ENCODE data around the gene PP2D1.

PP2D1 gene

DNA sequence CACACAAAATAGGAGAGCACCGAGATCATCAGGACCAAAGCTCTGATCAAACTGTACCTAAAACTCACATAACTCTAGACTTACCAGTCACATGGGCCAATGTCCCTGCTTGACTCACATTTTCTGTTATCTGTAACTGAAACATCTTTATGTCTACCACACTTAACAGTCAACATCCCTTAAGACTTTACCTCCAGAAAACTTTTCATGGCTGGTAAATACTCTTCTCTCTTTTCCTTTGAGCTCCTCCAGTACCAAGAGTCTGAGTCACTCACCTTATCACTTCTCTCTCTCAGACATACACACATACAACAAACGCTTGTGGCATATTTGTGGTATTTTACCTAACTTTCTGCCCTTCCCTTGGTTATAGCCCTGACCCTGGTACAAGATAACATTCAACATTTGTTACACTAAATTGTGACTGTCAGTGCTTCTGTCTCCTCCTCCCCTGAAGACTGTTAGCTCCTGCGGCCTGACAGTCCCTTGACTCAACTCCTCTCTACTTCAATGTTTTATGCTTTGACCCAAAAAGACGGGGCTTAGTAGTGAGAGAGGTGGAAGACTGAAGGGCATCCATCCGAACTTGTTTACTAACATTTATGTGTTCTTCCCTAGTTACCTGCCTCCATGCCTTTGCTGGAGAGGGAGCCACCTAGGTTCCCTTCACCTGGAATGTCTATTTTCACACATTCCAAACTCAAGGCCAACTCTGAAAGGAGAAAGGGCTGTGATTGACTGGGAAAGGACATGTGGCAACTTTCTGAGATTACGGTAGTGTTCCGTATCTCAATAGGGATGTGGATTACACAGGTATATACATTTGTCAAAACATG, 74.4 kb downstream of the PP2D1 start:
- Histone ChIP-seq H3K9me3 (no peaks in the 10 kb centered on the region), H3K4me1 (no peaks in the 10 kb centered on the region), H3K27ac (no peak overlapping the region), H3K4me3 (no peak overlapping the region), H3K36me3 (no peaks in the 10 kb centered on the region), H3K27me3 (no peaks in the 10 kb centered on the region)
- TF ChIP-seq, protein P1, sequence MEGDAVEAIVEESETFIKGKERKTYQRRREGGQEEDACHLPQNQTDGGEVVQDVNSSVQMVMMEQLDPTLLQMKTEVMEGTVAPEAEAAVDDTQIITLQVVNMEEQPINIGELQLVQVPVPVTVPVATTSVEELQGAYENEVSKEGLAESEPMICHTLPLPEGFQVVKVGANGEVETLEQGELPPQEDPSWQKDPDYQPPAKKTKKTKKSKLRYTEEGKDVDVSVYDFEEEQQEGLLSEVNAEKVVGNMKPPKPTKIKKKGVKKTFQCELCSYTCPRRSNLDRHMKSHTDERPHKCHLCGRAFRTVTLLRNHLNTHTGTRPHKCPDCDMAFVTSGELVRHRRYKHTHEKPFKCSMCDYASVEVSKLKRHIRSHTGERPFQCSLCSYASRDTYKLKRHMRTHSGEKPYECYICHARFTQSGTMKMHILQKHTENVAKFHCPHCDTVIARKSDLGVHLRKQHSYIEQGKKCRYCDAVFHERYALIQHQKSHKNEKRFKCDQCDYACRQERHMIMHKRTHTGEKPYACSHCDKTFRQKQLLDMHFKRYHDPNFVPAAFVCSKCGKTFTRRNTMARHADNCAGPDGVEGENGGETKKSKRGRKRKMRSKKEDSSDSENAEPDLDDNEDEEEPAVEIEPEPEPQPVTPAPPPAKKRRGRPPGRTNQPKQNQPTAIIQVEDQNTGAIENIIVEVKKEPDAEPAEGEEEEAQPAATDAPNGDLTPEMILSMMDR (IDR thresholded peaks at IDR 0.05), result no peak
- intact Hi-C loops (cut with DNase I; ENCODE audit: low total_unique reads), result no loop called here
- no peak for DNase-seq
